Neuronal stem cell (in vitro differentiated cells): ENCODE measurements around the gene FBXO9. TPM values are rescaled to one million over a fixed set of nuclear protein-coding genes. Genes with fewer than 3 reads are reported as not detected.
A peak's percentile ranks its signal among the peaks of the same experiment; 100 is the strongest.

ENCODE experiments used
- DNase-seq: peaks from one replicate; pipeline ENCODE4 v3.0.0-alpha.2; 2013; ENCODE audit warnings: low spot score
- H2AFZ ChIP-seq: one replicate; pipeline ENCODE4 v1.6.1; 2013; ENCODE audit warnings: mild to moderate bottlenecking, low read length, inconsistent platforms
- H2AK5ac ChIP-seq: 2 replicates; pipeline ENCODE4 v1.6.1; 2013; ENCODE audit warnings: low read depth, mild to moderate bottlenecking, inconsistent platforms, low read length, moderate library complexity, mixed read lengths
- H2BK120ac ChIP-seq: 2 replicates; pipeline ENCODE4 v1.6.1; 2013; ENCODE audit warnings: low read depth, mild to moderate bottlenecking, inconsistent platforms, low read length, moderate library complexity, mixed read lengths
- H2BK12ac ChIP-seq: one replicate; pipeline ENCODE4 v1.6.1; 2013; ENCODE audit warnings: low read length, inconsistent platforms
- H2BK15ac ChIP-seq: 2 replicates; pipeline ENCODE4 v1.6.1; 2013; ENCODE audit warnings: mild to moderate bottlenecking, low read length, inconsistent platforms, mixed read lengths
- H2BK5ac ChIP-seq: one replicate; pipeline ENCODE4 v1.6.1; 2013; ENCODE audit warnings: inconsistent platforms, mild to moderate bottlenecking, low read length, moderate library complexity
- H3K14ac ChIP-seq: one replicate; pipeline ENCODE4 v1.6.1; 2013; ENCODE audit warnings: low read length, inconsistent platforms
- H3K18ac ChIP-seq: 2 replicates; pipeline ENCODE4 v1.6.1; 2013; ENCODE audit warnings: low read length, inconsistent platforms
- H3K23ac ChIP-seq: 2 replicates; pipeline ENCODE4 v1.6.1; 2013; ENCODE audit warnings: low read depth, mild to moderate bottlenecking, mixed read lengths, low read length, inconsistent platforms; ENCODE audit not compliant: poor library complexity
- H3K27ac ChIP-seq: replicated peaks from 3 replicates; pipeline ENCODE4 v1.5.1; 2013; ENCODE audit warnings: low read length, inconsistent platforms
- H3K27me3 ChIP-seq, 3 experiments: 2 replicates each; pipeline ENCODE4 v1.6.1; 2013; ENCODE audit warnings: low read length in 3 of 3, mild to moderate bottlenecking in 2 of 3, inconsistent platforms in 1 of 3, low read depth in 1 of 3, mixed read lengths in 1 of 3, moderate library complexity in 1 of 3; ENCODE audit not compliant: control insufficient read depth in 3 of 3, insufficient read depth in 3 of 3
- H3K36me3 ChIP-seq, 2 donors: replicated peaks in 1 of 2; 2 replicates each; pipeline ENCODE4 v1.6.1; 2013; ENCODE audit warnings: low read length in 2 of 2; ENCODE audit not compliant: control insufficient read depth in 2 of 2, insufficient read depth in 2 of 2
- H3K4ac ChIP-seq: 2 replicates; pipeline ENCODE4 v1.6.1; 2013; ENCODE audit warnings: inconsistent platforms, mild to moderate bottlenecking, low read length, moderate library complexity
- H3K4me1 ChIP-seq, 2 donors: 1 replicate in 1 of 2; 2 replicates in 1 of 2; pipeline ENCODE4 v1.6.1; 2013; ENCODE audit warnings: low read length in 2 of 2, low read depth in 1 of 2; ENCODE audit not compliant: control insufficient read depth in 2 of 2, insufficient read depth in 1 of 2
- H3K4me2 ChIP-seq: one replicate; pipeline ENCODE4 v1.6.1; 2013; ENCODE audit warnings: mild to moderate bottlenecking, low read length, inconsistent platforms; ENCODE audit not compliant: insufficient read depth, poor library complexity, severe bottlenecking
- H3K4me3 ChIP-seq, 2 donors: 2 replicates each; pipeline ENCODE4 v1.5.1; 2013; ENCODE audit warnings: low read length in 2 of 2, mild to moderate bottlenecking in 2 of 2, inconsistent platforms in 1 of 2, moderate library complexity in 1 of 2
- H3K79me1 ChIP-seq: one replicate; pipeline ENCODE4 v1.6.1; 2013; ENCODE audit warnings: low read depth, mild to moderate bottlenecking, inconsistent platforms, low read length, moderate library complexity
- H3K9ac ChIP-seq: one replicate; pipeline ENCODE4 v1.6.1; 2013; ENCODE audit warnings: mild to moderate bottlenecking, low read depth, low read length, inconsistent platforms; ENCODE audit not compliant: poor library complexity
- H3K9me3 ChIP-seq, 2 donors: replicated peaks in 1 of 2; 2 replicates each; pipeline versions ENCODE3 to v1.6.1; 2013; ENCODE audit warnings: low read length in 2 of 2, mild to moderate bottlenecking in 2 of 2, inconsistent platforms in 1 of 2, low read depth in 1 of 2, mixed read lengths in 1 of 2, moderate library complexity in 1 of 2; ENCODE audit not compliant: control insufficient read depth in 2 of 2, insufficient read depth in 1 of 2
- H4K8ac ChIP-seq: one replicate; pipeline ENCODE4 v1.6.1; 2013; ENCODE audit warnings: low read depth, mild to moderate bottlenecking, inconsistent platforms, low read length, moderate library complexity
- H4K91ac ChIP-seq: one replicate; pipeline ENCODE4 v1.6.1; 2013; ENCODE audit warnings: low read length, low read depth, mild to moderate bottlenecking, inconsistent platforms; ENCODE audit not compliant: poor library complexity
- WGBS, 2 donors: extraction: QIAGEN DNeasy Blood & Tissue Kit; methylation state at CpG; one replicate each; pipeline ENCODE4 v1.1.7; 2013; ENCODE audit warnings: missing lambda C conversion rate in 2 of 2, mixed read lengths in 1 of 2; ENCODE audit not compliant: insufficient read length in 2 of 2, insufficient replicate concordance in 1 of 2; ENCODE audit errors: extremely low coverage in 2 of 2; 5-methylcytosine and 5-hydroxymethylcytosine counted together
- polyA plus RNA-seq, 2 experiments: library from polyadenylated mRNA; stranded (reverse); fragments of 200-250 nt; gene quantifications; one replicate each; pipeline ENCODE4 v1.2.3, GENCODE V29; 2013

Gene FBXO9
- 29.1 TPM for polyA plus RNA-seq (2013, experiment 1 of 2)
- 29.4 TPM for polyA plus RNA-seq (2013, experiment 2 of 2)

DNA sequence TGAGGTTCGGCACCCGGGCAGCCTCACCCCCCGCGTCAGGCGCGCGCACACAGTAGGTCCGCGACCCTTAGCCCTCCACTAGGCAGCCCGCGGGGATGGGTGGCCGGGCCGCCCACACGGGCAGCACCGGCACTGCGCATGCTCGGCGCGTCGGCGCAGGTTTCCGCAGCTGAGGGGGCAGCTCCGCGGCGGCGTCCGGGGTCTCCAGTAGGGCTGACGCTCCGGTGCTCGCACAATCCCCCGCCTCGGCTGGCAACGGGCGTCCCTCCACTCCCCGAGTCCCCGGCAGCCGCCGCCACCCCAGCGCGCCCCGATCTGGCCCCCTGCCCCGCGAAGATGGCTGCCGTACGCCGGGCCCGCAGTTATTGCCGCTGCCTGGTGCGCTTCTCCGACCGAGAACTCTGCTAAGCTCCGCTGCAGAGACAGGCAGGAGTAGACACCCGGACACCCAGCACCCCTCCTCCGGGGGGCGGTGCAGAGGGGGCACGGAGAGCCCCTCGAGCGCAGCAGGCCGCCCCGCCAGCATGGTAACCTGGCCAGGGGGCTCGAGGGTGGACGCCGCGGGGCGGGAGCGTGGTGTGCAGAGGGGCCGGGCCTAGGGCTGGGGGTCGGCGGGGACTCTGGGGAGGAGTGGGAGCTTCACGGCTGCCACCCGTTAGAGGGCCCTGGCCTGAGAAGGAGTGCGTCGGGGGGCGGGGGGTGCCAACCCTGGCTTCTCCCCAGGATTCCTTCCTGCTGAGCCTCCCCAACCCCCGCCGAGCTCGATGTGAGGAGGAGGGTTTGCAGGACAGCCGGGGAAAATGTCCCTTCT is at the start of gene FBXO9:
FBXO9 (plus strand) TSS at position 139 of the 811 bp plus-strand sequence; CDS start at position 525, 386 bp downstream.
- no peak within 1 kb of the TSS for H4K91ac ChIP-seq
- H2AK5ac ChIP-seq, result no peak within 1 kb of the TSS
- no peak within 1 kb of the TSS for H2BK120ac ChIP-seq
- peak within 1 kb of the TSS; percentile 75 for H2BK15ac ChIP-seq
- H4K8ac ChIP-seq, result no peak within 1 kb of the TSS
- peak within 1 kb of the TSS; percentile 99 for H2AFZ ChIP-seq
- peak within 1 kb of the TSS; percentile 89 for H3K4me2 ChIP-seq
- peaks cover 4 to 13% of the 10 kb centered on the region in 2 donors for H3K4me1 ChIP-seq
- H2BK12ac ChIP-seq, result peak within 1 kb of the TSS; percentile 11
- H3K27me3 ChIP-seq, result peaks cover 0 to 9% (median 2%) of the 10 kb centered on the region in 3 experiments
- H3K18ac ChIP-seq, result peak within 1 kb of the TSS; percentile 96
- peak within 1 kb of the TSS; percentile 69 for H3K27ac ChIP-seq
- no CpG with 5 or more reads among the region's 78 CpGs for WGBS, 2 donors
- no peaks in the 10 kb centered on the region for H3K79me1 ChIP-seq
- peak within 1 kb of the TSS; percentile 85 for H3K23ac ChIP-seq
- peak within 1 kb of the TSS; percentile 92 for H3K9ac ChIP-seq
- no peak within 1 kb of the TSS for H3K4ac ChIP-seq
- peak within 1 kb of the TSS; percentile 80 to 95 for H3K4me3 ChIP-seq
- peak within 1 kb of the TSS; percentile 59 for H2BK5ac ChIP-seq
- H3K36me3 ChIP-seq, result peaks cover 0 to 10% of the 10 kb centered on the region in 2 donors
- H3K9me3 ChIP-seq, result no peaks in the 10 kb centered on the region
- no peak within 1 kb of the TSS for H3K14ac ChIP-seq
- peak; percentile 79 for DNase-seq

DNA sequence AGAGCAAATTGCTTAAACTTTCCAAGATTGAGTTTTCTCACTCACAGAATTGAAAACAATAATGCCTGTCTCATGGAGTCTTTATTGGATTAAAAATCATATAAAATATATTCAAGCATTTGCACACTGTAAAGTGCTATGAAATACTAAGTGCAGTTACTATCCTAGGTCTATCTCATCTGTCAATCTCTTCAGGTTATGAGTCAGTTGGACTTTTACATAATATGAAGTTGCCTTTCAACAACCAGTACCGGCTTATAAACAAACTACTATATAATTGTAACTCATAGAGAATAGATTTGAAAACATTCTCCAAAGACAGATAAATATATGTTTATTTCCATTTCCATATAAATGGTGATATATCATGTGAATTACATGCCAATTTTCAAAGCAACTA is 49.7 kb upstream of the FBXO9 start:
- H4K8ac ChIP-seq, result no peak overlapping the region
- no peaks in the 10 kb centered on the region for H3K4me1 ChIP-seq
- H3K9ac ChIP-seq, result no peak overlapping the region
- no CpG with 5 or more reads among the region's 1 CpG for WGBS, 2 donors
- no peak overlapping the region for H2BK12ac ChIP-seq
- H4K91ac ChIP-seq, result no peak overlapping the region
- no peak overlapping the region for H2AK5ac ChIP-seq
- no peak overlapping the region for H3K4me3 ChIP-seq
- H2AFZ ChIP-seq, result no peak overlapping the region
- H3K79me1 ChIP-seq, result no peaks in the 10 kb centered on the region
- H2BK15ac ChIP-seq, result no peak overlapping the region
- H3K27me3 ChIP-seq, result no peaks in the 10 kb centered on the region
- no peak overlapping the region for H3K23ac ChIP-seq
- H3K14ac ChIP-seq, result no peak overlapping the region
- no peak overlapping the region for H3K4me2 ChIP-seq
- no peak overlapping the region for H3K27ac ChIP-seq
- H3K4ac ChIP-seq, result no peak overlapping the region
- no peak overlapping the region for H2BK120ac ChIP-seq
- no peak overlapping the region for H2BK5ac ChIP-seq
- no peaks in the 10 kb centered on the region for H3K9me3 ChIP-seq
- peaks cover 24 to 97% of the 10 kb centered on the region in 2 donors for H3K36me3 ChIP-seq
- H3K18ac ChIP-seq, result no peak overlapping the region
- no peak for DNase-seq

DNA sequence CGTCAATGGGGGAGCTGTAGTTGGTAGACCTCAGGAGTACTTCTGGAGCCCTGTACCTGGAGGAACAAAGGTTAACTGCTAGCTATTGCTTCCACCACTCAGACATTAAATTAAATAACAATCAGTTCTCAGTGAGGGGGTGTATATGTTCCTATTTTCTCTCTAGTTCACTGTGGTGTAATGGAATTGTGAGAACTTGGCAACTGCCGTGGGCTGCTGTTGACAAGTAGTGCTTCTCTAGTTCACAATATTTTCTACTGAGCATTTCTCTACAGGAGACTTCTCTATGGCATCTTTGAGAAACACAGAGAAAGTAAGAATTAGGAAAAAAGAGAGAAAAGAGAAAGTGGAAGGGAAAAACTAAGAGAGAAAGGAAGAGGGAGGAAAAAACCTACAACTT is 46.8 kb upstream of the FBXO9 start:
- DNase-seq, result no peak
- H3K4me3 ChIP-seq, result no peak overlapping the region
- no peak overlapping the region for H4K91ac ChIP-seq
- H3K36me3 ChIP-seq, result peaks cover 14 to 68% of the 10 kb centered on the region in 2 donors
- no peak overlapping the region for H3K4me2 ChIP-seq
- H3K23ac ChIP-seq, result no peak overlapping the region
- no peak overlapping the region for H2BK15ac ChIP-seq
- no peak overlapping the region for H2BK120ac ChIP-seq
- no peaks in the 10 kb centered on the region for H3K4me1 ChIP-seq
- H2BK12ac ChIP-seq, result no peak overlapping the region
- H4K8ac ChIP-seq, result no peak overlapping the region
- no peaks in the 10 kb centered on the region for H3K79me1 ChIP-seq
- no peak overlapping the region for H3K4ac ChIP-seq
- H3K18ac ChIP-seq, result no peak overlapping the region
- no peaks in the 10 kb centered on the region for H3K9me3 ChIP-seq
- no peak overlapping the region for H3K27ac ChIP-seq
- H3K27me3 ChIP-seq, result no peaks in the 10 kb centered on the region
- H2AFZ ChIP-seq, result no peak overlapping the region
- no peak overlapping the region for H3K14ac ChIP-seq
- no peak overlapping the region for H2AK5ac ChIP-seq
- no peak overlapping the region for H3K9ac ChIP-seq
- H2BK5ac ChIP-seq, result no peak overlapping the region
- WGBS, 2 donors, result no CpG with 5 or more reads among the region's 2 CpGs

DNA sequence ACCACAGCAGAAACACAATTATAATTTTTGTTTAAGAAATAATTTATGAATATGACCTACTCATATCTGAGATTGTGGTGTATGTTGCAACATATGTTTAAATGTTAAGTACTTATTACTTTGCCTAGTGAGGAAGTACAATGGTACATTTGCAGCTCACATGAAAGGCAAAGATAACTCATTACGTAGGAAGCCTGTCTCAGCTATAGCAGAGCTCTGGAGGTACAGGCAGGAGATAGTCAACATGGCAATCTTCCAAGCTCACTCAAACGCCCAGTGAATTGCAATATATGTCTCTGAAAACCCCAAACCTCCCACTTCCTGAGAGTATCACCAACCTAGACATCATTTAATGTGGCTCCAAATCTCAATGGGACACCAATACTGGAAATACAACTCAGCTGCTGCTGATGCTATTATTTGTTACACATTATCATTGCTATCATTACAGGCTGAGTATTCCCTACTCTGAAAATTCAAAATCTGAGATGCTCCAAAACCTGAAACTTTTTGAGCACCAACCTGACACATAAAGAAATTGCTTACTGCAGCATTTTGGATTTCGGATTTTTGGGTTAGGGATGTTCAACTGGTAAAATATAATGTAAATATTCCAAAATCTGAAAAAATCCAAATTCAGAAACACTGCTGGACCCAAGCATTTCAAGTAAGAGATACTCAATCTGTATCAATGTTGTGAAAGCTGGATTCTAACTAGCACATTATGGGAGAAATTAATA is 45.0 kb upstream of the FBXO9 start:
- no peak for DNase-seq
- H2BK12ac ChIP-seq, result no peak overlapping the region
- no CpG with 5 or more reads among the region's 3 CpGs for WGBS, 2 donors

More for the DNA sequence above, 45.0 kb upstream of the FBXO9 start:
- Histone ChIP-seq H3K4me2 (no peak overlapping the region), H3K79me1 (no peaks in the 10 kb centered on the region), H3K18ac (no peak overlapping the region), H3K4me3 (no peak overlapping the region), H3K4ac (no peak overlapping the region), H3K4me1 (no peaks in the 10 kb centered on the region), H3K9me3 (no peaks in the 10 kb centered on the region), H3K14ac (no peak overlapping the region), H4K8ac (no peak overlapping the region), H3K27me3 (no peaks in the 10 kb centered on the region), H3K9ac (no peak overlapping the region), H2AFZ (no peak overlapping the region), H2BK5ac (no peak overlapping the region), H2BK15ac (no peak overlapping the region), H2BK120ac (no peak overlapping the region), H3K36me3 (peaks cover 10 to 64% of the 10 kb centered on the region in 2 donors), H4K91ac (no peak overlapping the region), H3K27ac (no peak overlapping the region), H2AK5ac (no peak overlapping the region), H3K23ac (no peak overlapping the region)
